ENCODE measurements around the gene TMEM51. TPM values are rescaled to one million over a fixed set of nuclear protein-coding genes. Genes with fewer than 3 reads are reported as not detected.

Gene TMEM51
- total and polyA plus RNA-seq, 2 of the 13 experiments (the other 11 are each of a cell fraction or from before 2014, with no cell fraction given): 12.2 to 22.3 TPM

- no peak for TF ChIP-seq MAFG (CRISPR knock-in tag; IDR thresholded peaks at IDR 0.05)
- TF ChIP-seq ZSCAN31 (CRISPR knock-in tag; IDR thresholded peaks at IDR 0.05; ENCODE audit: low read depth): no peak
- TF ChIP-seq ZNF543 (CRISPR knock-in tag; IDR thresholded peaks at IDR 0.05): no peak
- TF ChIP-seq NCOR1 (IDR thresholded peaks at IDR 0.05; ENCODE audit: borderline replicate concordance, low read length): no peak
- no peak for TF ChIP-seq KMT2A (CRISPR knock-in tag; IDR thresholded peaks at IDR 0.05)
- TF ChIP-seq ZKSCAN1 (IDR thresholded peaks at IDR 0.05; ENCODE audit: low read length): no peak
- no peak for TF ChIP-seq ZNF136 (CRISPR knock-in tag; IDR thresholded peaks at IDR 0.05; ENCODE audit: low read depth)
- TF ChIP-seq ZNF431 (CRISPR knock-in tag; IDR thresholded peaks at IDR 0.05; ENCODE audit: borderline replicate concordance, low read depth): no peak
- no peak for TF ChIP-seq ZBTB38 (CRISPR knock-in tag; IDR thresholded peaks at IDR 0.05)
- no peak for TF ChIP-seq NFYB (CRISPR knock-in tag; IDR thresholded peaks at IDR 0.05)
- no peak for TF ChIP-seq U2AF1 (optimal IDR thresholded peaks at IDR 0.05; ENCODE audit: low read depth, low read length)
- TF ChIP-seq PAWR (CRISPR knock-in tag; IDR thresholded peaks at IDR 0.05; ENCODE audit: borderline replicate concordance): no peak
- no peak for TF ChIP-seq ZSCAN5A (CRISPR knock-in tag; IDR thresholded peaks at IDR 0.05; ENCODE audit: borderline replicate concordance)
- no peak for TF ChIP-seq ZNF567 (CRISPR knock-in tag; IDR thresholded peaks at IDR 0.05; ENCODE audit: borderline replicate concordance)
- BruUV-seq (replicated peaks): no TSS peak
- intact Hi-C loops (cut with micrococcal nuclease; ENCODE audit: unreplicated experiment) (no loop called here), in situ Hi-C loops (cut with HindIII; ENCODE audit: extremely low pct_ligation_motif_present, low pct_unique_long_range_greater_than_20kb) (no loop called here)
- peaks cover 0 to 14% of the 10 kb centered on the region in 2 experiments; a peak in 1 of 5 replicates for H3K36me3 ChIP-seq (replicated peaks in 1 of 2; ENCODE audit: control insufficient read depth in 1 of 2, insufficient read depth in 2 of 2, low read length in 2 of 2)
- peaks cover 80% of the 10 kb centered on the region for H3K79me2 ChIP-seq (ENCODE audit: insufficient read depth, low read length)
- DNase-seq (ENCODE audit: low spot score): no peak
- no peak overlapping the region; the same call in none of the 2 replicates for H3K4me2 ChIP-seq (ENCODE audit: low read depth, low read length)
- H2AFZ ChIP-seq (ENCODE audit: low read length): no peak overlapping the region
- H3K27ac ChIP-seq (ENCODE audit: extremely low read length, insufficient read depth, low read length): peak overlapping the region; percentile 33
- H3K9me3 ChIP-seq (ENCODE audit: low read length): no peaks in the 10 kb centered on the region
- no CpG with 5 or more reads among the region's 7 CpGs for WGBS (ENCODE audit: low lambda C conversion rate)
- POLR2A ChIA-PET: interaction anchor here (2.4 to 3.1 kb wide), 2 partner anchors 10 to 28 kb away, joined by 13 to 15 read pairs; no protein-coding TSS in a partner anchor
- ATAC-seq: peak; percentile 31; the same call in 2 of the 3 replicates
- H3K27me3 ChIP-seq (ENCODE audit: control insufficient read depth in 1 of 2, insufficient read depth in 2 of 2, low read length in 2 of 2): no peaks in the 10 kb centered on the region
- H3K4me3 ChIP-seq (replicated peaks in 1 of 3; ENCODE audit: insufficient read depth in 1 of 3, low read depth in 2 of 3, low read length in 3 of 3): no peak overlapping the region
- H4K20me1 ChIP-seq (ENCODE audit: insufficient read depth, low read length): peaks cover 33% of the 10 kb centered on the region
- H3K4me1 ChIP-seq (ENCODE audit: insufficient read depth, low read length): peaks cover 94% of the 10 kb centered on the region
- FAIRE-seq: no peak
- CTCF ChIA-PET (ENCODE audit: low intra/inter-chr PET ratio, low total read pairs): no interaction called here
- no peak overlapping the region for H3K9ac ChIP-seq (ENCODE audit: insufficient read depth, low read depth, low read length)
Observed at GRCh38 chr1:15180189-15180588, 26.6 kb downstream of the TMEM51 start.
